Cortex of kidney (tissue), 1 donor: ENCODE measurements around the gene CA10.

ENCODE experiments used
- DNase-seq: peaks from one replicate; lab custom pipeline; 2025; lab: John Stamatoyannopoulos, UW

Gene CA10

GRCh38 chr17:51767287-51767686 is 391.2 kb downstream of the CA10 start:
- no peak for DNase-seq

- no peak for DNase-seq
Measured at GRCh38 chr17:51765282-51766135, 393.0 kb downstream of the CA10 start.

- no peak for DNase-seq
Measured at GRCh38 chr17:51764387-51764971, 394.0 kb downstream of the CA10 start.

GRCh38 chr17:51763058-51763457 is 395.5 kb downstream of the CA10 start:
- DNase-seq = no peak

- DNase-seq = no peak
Measured at GRCh38 chr17:51761105-51761504, 397.4 kb downstream of the CA10 start.

GRCh38 chr17:51759260-51759659 is 399.3 kb downstream of the CA10 start:
- DNase-seq = no peak

GRCh38 chr17:51751072-51751471 is 407.4 kb downstream of the CA10 start:
- DNase-seq = no peak

- no peak for DNase-seq
Measured at GRCh38 chr17:51748749-51749604, 409.5 kb downstream of the CA10 start.

GRCh38 chr17:51746421-51746820 is 412.1 kb downstream of the CA10 start:
- DNase-seq = no peak

GRCh38 chr17:51745993-51746392 is 412.5 kb downstream of the CA10 start:
- DNase-seq = no peak

- DNase-seq = no peak
Measured at GRCh38 chr17:51743477-51743876, 415.0 kb downstream of the CA10 start.

- DNase-seq = no peak
Measured at GRCh38 chr17:51742571-51742970, 415.9 kb downstream of the CA10 start.

- no peak for DNase-seq
Measured at GRCh38 chr17:51741458-51741857, 417.1 kb downstream of the CA10 start.

GRCh38 chr17:51740531-51740930 is 418.0 kb downstream of the CA10 start:
- no peak for DNase-seq

- no peak for DNase-seq
Measured at GRCh38 chr17:51739245-51739886, 419.1 kb downstream of the CA10 start.

- DNase-seq = no peak
Measured at GRCh38 chr17:51736356-51736755, 422.2 kb downstream of the CA10 start.

GRCh38 chr17:51734976-51735375 is 423.5 kb downstream of the CA10 start:
- no peak for DNase-seq

GRCh38 chr17:51734462-51734861 is 424.1 kb downstream of the CA10 start:
- no peak for DNase-seq

- DNase-seq = no peak
Measured at GRCh38 chr17:51733166-51733565, 425.3 kb downstream of the CA10 start.

- no peak for DNase-seq
Measured at GRCh38 chr17:51731941-51732722, 426.4 kb downstream of the CA10 start.

GRCh38 chr17:51730303-51731050 is 428.0 kb downstream of the CA10 start:
- no peak for DNase-seq
